K562 (cell line): Measurements from ENCODE around the gene PSMD8. TPM values are rescaled to one million over a fixed set of nuclear protein-coding genes. Genes with fewer than 3 reads are reported as not detected.

Experiments used
- BRD9 ChIP-seq: fragments of 450-650 bp; IDR thresholded peaks from 2 replicates; pipeline ENCODE4 v1.6.1; 2018; ENCODE audit warnings: low read depth; ENCODE audit not compliant: partially characterized antibody
- BRF1 ChIP-seq: IDR thresholded peaks from 3 replicates; pipeline ENCODE4 v1.6.1; 2011; ENCODE audit warnings: borderline replicate concordance, mild to moderate bottlenecking; ENCODE audit not compliant: insufficient read length; ENCODE audit errors: extremely low read depth
- EP400 ChIP-seq: fragments of 450-650 bp; IDR thresholded peaks from 2 replicates; pipeline ENCODE4 v1.6.1; 2017; ENCODE audit warnings: antibody characterized with exemption, mild to moderate bottlenecking, moderate library complexity
- FOXM1 ChIP-seq, 2 experiments: fragments of 450-650 bp in 1 of 2; sonication (generic) in 1 of 2; formaldehyde crosslinking in 1 of 2; IDR thresholded peaks; 2 replicates each; pipeline versions ENCODE4 v1.6.1 to v1.9.0; 2017 to 2022; ENCODE audit warnings: low read depth in 2 of 2, mild to moderate bottlenecking in 2 of 2, missing genetic modification reagents in 1 of 2, moderate library complexity in 1 of 2
- FOXP1 ChIP-seq: sonication (generic); formaldehyde crosslinking; IDR thresholded peaks from 2 replicates; pipeline ENCODE4 v1.8.0; 2022; ENCODE audit warnings: mild to moderate bottlenecking, missing genetic modification reagents
- HOXB6 ChIP-seq: fragments of 250-450 bp; sonication (Bioruptor Pico); IDR thresholded peaks from 2 replicates; pipeline ENCODE4 v1.5.1; 2022; ENCODE audit warnings: mild to moderate bottlenecking, borderline replicate concordance
- JUND ChIP-seq, 2 experiments: IDR thresholded peaks; 2 replicates in 1 of 2; 3 replicates in 1 of 2; pipeline ENCODE4 v1.6.1; 2011; ENCODE audit warnings: borderline replicate concordance in 2 of 2, low read depth in 2 of 2, low read length in 2 of 2, improper control_type of control experiment in 1 of 2, missing biosample characterization in 1 of 2, missing genetic modification characterization in 1 of 2, missing genetic modification reagents in 1 of 2
- PCBP1 ChIP-seq: fragments of 200-400 bp; formaldehyde crosslinking; IDR thresholded peaks from 2 replicates; pipeline ENCODE4 v1.6.1; 2018; ENCODE audit warnings: mild to moderate bottlenecking, low read depth, low read length; ENCODE audit not compliant: poor library complexity, severe bottlenecking
- PTBP1 ChIP-seq: fragments of 200-400 bp; formaldehyde crosslinking; IDR thresholded peaks from 2 replicates; pipeline ENCODE4 v1.6.1; 2017; ENCODE audit warnings: low read depth, low read length
- RFX1 ChIP-seq: fragments of 450-650 bp; IDR thresholded peaks from 2 replicates; pipeline ENCODE4 v1.6.1; 2016; ENCODE audit warnings: mild to moderate bottlenecking, moderate library complexity
- TAF1 ChIP-seq: IDR thresholded peaks from 2 replicates; pipeline ENCODE4 v1.6.1; 2011; ENCODE audit warnings: mild to moderate bottlenecking, low read length, moderate library complexity; ENCODE audit not compliant: insufficient read depth, control insufficient read depth, severe bottlenecking; ENCODE audit errors: extremely low read depth
- TGIF2 ChIP-seq: sonication (generic); formaldehyde crosslinking; IDR thresholded peaks from 2 replicates; pipeline ENCODE4 v1.8.1; 2022; ENCODE audit warnings: mild to moderate bottlenecking, missing genetic modification reagents, moderate library complexity
- ZBED1 ChIP-seq: IDR thresholded peaks from 2 replicates; pipeline ENCODE4 v1.6.1; 2014
- ZFX ChIP-seq: sonication (generic); formaldehyde crosslinking; IDR thresholded peaks from 2 replicates; pipeline ENCODE4 v1.8.0; 2022; ENCODE audit warnings: mild to moderate bottlenecking, missing genetic modification reagents, moderate library complexity
- polyA plus RNA-seq, 8 experiments: library from polyadenylated mRNA; depleted of rRNA in 4 of 8; stranded (reverse) in 5 of 8; unstranded in 3 of 8; fragments of >200 nt; fragmentation: Nextera tagmentation in 2 of 8; fragmentation: Illumina TruSeq in 1 of 8; extraction: Ambion mirVana in 2 of 8; extraction: Trizol in 1 of 8; gene quantifications; 2 replicates each; pipeline versions ENCODE4 v1.2.1 to v1.2.3, GENCODE V29; 2011 to 2014; ENCODE audit warnings: inconsistent platforms in 1 of 8, missing spikeins in 1 of 8
- total RNA-seq, 7 experiments: library from RNA; depleted of rRNA in 6 of 7; stranded (reverse); fragments of >200 nt in 6 of 7; fragmentation: Illumina TruSeq in 2 of 7; extraction: Trizol in 2 of 7; gene quantifications; 2 replicates each; pipeline versions ENCODE4 v1.2.1 to v1.2.3, GENCODE V29; 2011 to 2021; ENCODE audit warnings: low replicate concordance in 1 of 7
- TF ChIP-seq, protein P1 (sequence below): fragments of 250-450 bp; sonication (Bioruptor Pico); IDR thresholded peaks from 2 replicates; pipeline ENCODE4 v1.4.0; 2020
- TF ChIP-seq, protein P2 (sequence below): IDR thresholded peaks from 2 replicates; pipeline ENCODE4 v1.6.1; 2014; ENCODE audit warnings: antibody characterized with exemption

PSMD8 gene
- total and polyA plus RNA-seq, 9 of the 15 experiments (the other 6 are each of a cell fraction or from before 2014, with no cell fraction given): 130 to 583 (median 315) TPM

DNA sequence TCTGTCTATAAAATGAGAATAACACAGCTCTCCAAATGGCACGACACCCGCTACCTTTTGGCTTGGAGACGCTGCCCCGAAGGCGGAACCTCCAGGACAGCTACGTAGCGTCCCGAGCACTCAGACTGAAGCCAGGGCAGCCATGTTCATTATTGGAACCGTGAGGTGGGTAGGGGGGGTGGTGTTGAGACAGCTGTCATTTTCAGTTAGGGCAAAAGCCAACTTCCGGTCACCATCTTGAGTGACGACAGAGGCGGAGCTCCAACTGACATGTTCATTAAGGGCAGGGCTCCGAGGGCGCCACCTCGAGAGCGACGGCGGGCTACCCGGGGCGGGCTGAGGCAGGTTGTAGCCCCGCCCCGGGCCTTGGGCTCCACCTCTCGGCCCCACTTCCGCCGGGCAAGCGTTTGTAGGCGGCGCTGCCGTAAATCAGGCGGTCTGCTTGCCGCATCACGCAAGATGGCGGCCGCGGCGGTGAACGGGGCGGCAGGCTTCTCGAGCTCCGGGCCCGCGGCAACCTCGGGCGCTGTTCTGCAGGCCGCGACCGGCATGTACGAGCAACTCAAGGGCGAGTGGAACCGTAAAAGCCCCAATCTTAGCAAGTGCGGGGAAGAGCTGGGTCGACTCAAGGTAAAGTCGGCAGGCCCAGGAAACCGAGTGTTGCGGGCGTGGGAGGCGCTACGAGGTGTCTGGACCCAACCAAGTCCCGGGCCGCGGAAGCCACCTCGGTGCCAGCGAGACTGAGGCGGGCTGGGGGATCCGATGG, at the start of gene PSMD8 (continued):
- TF ChIP-seq FOXP1 (CRISPR knock-in tag) (peak; percentile 62; the same call in 1 of the 2 replicates), HOXB6 (no peak), PTBP1 (no peak), TAF1 (peak; percentile 99), BRF1 (no peak), ZBED1 (peak; percentile 61; the same call in 1 of the 2 replicates), PCBP1 (peak; percentile 43), JUND (IDR thresholded peaks at IDR 0.05; ENCODE audit: borderline replicate concordance, low read depth, low read length) (peak; percentile 83; the same call in 1 of the 2 replicates), JUND (tag; IDR thresholded peaks at IDR 0.05; ENCODE audit: borderline replicate concordance, low read depth, low read length) (peak; percentile 63; the same call in 1 of the 3 replicates), RFX1 (no peak), BRD9 (no peak), FOXM1 (IDR thresholded peaks at IDR 0.05; ENCODE audit: low read depth) (no peak), FOXM1 (CRISPR knock-in tag; IDR thresholded peaks at IDR 0.05; ENCODE audit: low read depth) (no peak; the same call in 1 of the 2 replicates), EP400 (peak; percentile 93), TGIF2 (peak; percentile 74; the same call in 1 of the 2 replicates), ZFX (CRISPR knock-in tag) (peak; percentile 98)
- TF ChIP-seq, protein P1, sequence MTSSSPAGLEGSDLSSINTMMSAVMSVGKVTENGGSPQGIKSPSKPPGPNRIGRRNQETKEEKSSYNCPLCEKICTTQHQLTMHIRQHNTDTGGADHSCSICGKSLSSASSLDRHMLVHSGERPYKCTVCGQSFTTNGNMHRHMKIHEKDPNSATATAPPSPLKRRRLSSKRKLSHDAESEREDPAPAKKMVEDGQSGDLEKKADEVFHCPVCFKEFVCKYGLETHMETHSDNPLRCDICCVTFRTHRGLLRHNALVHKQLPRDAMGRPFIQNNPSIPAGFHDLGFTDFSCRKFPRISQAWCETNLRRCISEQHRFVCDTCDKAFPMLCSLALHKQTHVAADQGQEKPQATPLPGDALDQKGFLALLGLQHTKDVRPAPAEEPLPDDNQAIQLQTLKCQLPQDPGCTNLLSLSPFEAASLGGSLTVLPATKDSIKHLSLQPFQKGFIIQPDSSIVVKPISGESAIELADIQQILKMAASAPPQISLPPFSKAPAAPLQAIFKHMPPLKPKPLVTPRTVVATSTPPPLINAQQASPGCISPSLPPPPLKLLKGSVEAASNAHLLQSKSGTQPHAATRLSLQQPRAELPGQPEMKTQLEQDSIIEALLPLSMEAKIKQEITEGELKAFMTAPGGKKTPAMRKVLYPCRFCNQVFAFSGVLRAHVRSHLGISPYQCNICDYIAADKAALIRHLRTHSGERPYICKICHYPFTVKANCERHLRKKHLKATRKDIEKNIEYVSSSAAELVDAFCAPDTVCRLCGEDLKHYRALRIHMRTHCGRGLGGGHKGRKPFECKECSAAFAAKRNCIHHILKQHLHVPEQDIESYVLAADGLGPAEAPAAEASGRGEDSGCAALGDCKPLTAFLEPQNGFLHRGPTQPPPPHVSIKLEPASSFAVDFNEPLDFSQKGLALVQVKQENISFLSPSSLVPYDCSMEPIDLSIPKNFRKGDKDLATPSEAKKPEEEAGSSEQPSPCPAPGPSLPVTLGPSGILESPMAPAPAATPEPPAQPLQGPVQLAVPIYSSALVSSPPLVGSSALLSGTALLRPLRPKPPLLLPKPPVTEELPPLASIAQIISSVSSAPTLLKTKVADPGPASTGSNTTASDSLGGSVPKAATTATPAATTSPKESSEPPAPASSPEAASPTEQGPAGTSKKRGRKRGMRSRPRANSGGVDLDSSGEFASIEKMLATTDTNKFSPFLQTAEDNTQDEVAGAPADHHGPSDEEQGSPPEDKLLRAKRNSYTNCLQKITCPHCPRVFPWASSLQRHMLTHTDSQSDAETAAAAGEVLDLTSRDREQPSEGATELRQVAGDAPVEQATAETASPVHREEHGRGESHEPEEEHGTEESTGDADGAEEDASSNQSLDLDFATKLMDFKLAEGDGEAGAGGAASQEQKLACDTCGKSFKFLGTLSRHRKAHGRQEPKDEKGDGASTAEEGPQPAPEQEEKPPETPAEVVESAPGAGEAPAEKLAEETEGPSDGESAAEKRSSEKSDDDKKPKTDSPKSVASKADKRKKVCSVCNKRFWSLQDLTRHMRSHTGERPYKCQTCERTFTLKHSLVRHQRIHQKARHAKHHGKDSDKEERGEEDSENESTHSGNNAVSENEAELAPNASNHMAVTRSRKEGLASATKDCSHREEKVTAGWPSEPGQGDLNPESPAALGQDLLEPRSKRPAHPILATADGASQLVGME (CRISPR knock-in tag): peak; percentile 82
- TF ChIP-seq, protein P2, sequence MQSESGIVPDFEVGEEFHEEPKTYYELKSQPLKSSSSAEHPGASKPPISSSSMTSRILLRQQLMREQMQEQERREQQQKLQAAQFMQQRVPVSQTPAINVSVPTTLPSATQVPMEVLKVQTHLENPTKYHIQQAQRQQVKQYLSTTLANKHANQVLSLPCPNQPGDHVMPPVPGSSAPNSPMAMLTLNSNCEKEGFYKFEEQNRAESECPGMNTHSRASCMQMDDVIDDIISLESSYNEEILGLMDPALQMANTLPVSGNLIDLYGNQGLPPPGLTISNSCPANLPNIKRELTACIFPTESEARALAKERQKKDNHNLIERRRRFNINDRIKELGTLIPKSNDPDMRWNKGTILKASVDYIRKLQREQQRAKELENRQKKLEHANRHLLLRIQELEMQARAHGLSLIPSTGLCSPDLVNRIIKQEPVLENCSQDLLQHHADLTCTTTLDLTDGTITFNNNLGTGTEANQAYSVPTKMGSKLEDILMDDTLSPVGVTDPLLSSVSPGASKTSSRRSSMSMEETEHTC: 0 out of 2 replicates have a peak, but pooled peaks have one; percentile 29
